ENCODE results near the gene SETD4. TPM values are rescaled to one million over a fixed set of nuclear protein-coding genes. Genes with fewer than 3 reads are reported as not detected.
A peak's percentile ranks its signal among the peaks of the same experiment; 100 is the strongest.

The SETD4 gene
- total and polyA plus RNA-seq, 9 donors, result 14.0 to 20.1 (median 15.1) TPM

GRCh38 chr21:36097427-36098181, 37.3 kb upstream of the SETD4 start:
- H3K4me3 ChIP-seq (ENCODE audit: low read length), result no peak overlapping the region
- DNase-seq, result no peak
- no peaks in the 10 kb centered on the region for H3K4me1 ChIP-seq (ENCODE audit: control insufficient read depth, insufficient read depth, low read length)
- H3K36me3 ChIP-seq (ENCODE audit: control insufficient read depth, insufficient read depth, low read length), result no peaks in the 10 kb centered on the region
- no peak overlapping the region for H3K27ac ChIP-seq (ENCODE audit: low read length)
- peaks cover 14% of the 10 kb centered on the region for H3K9me3 ChIP-seq (replicated peaks; ENCODE audit: control insufficient read depth, low read depth, low read length)
- peaks cover 13% of the 10 kb centered on the region for H3K27me3 ChIP-seq (ENCODE audit: control insufficient read depth, insufficient read depth, low read length)
- WGBS (ENCODE audit: insufficient coverage), result 55% methylated on average over 4 of the region's 8 CpGs

DNA sequence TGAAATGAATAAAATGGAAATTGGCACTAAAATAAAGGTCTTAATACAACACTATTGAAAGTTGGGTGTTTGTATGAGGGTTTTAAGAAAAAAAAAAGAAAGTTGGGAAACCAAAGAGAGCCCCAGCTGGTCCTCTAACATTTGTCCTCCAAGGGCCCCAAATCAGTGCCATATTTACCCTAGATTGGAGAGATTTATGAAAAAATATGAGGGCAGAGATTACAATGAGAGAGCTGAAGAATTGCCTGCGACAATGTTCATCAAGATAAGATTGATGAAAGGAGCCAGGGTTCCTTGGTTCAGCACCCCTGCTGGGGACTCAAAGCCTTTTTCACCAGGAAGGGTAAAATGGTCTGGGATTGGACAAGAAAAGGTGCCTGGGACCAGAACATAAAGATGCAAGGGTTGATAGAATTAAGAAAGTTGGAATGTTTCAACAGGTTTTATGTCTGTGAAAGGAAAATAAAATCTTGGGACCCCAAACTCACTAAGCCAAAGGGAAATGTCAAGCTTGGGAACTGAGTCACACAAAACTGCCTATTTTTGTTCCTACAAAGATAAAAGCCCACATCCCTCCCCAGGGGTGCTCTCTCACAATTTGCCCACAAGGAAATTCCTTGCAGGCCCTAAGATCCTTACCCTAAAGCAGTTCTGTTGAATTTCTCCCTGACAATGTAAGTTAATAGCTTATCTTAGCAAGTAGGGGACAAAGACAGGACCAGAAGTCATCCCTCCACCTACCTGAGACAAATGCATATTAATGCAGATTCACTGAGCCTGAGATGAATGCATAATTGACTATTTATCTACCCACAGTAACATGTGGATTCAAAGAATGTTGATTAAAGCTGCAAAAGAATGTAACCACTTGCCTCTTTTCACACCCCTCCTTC, 36.3 kb upstream of the SETD4 start:
- Histone ChIP-seq H3K4me3 (ENCODE audit: low read length) (no peak overlapping the region), H3K27me3 (ENCODE audit: control insufficient read depth, insufficient read depth, low read length) (peaks cover 10% of the 10 kb centered on the region), H3K36me3 (ENCODE audit: control insufficient read depth, insufficient read depth, low read length) (no peaks in the 10 kb centered on the region), H3K9me3 (replicated peaks; ENCODE audit: control insufficient read depth, low read depth, low read length) (peaks cover 14% of the 10 kb centered on the region), H3K27ac (ENCODE audit: low read length) (no peak overlapping the region), H3K4me1 (ENCODE audit: control insufficient read depth, insufficient read depth, low read length) (no peaks in the 10 kb centered on the region)
- 11% methylated on average over 1 of the region's 1 CpG for WGBS (ENCODE audit: insufficient coverage)
- no peak for DNase-seq

DNA sequence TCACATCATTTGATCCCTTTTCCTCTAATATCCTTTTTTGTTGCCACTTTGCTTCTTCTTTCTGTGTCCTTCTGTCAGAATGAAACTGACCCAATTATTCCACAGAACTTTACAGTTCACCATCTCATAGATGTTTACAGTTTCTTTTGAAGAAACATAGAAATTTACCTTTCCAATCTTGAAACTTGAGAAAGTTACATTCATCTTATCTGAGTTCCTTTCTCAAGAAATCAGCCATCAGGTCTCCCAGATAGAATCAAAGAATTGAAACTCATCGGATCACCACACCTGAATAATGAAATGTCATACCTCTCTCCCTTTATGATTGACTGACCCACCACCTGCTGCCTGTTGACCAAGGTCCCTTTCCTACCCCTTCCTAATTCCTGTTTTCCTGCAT, 33.2 kb upstream of the SETD4 start:
- H3K36me3 ChIP-seq (ENCODE audit: control insufficient read depth, insufficient read depth, low read length), result no peaks in the 10 kb centered on the region

GRCh38 chr21:36092681-36093080, 32.4 kb upstream of the SETD4 start:
- Histone ChIP-seq H3K4me1 (ENCODE audit: control insufficient read depth, insufficient read depth, low read length) (peaks cover 4% of the 10 kb centered on the region), H3K4me3 (ENCODE audit: low read length) (no peak overlapping the region), H3K9me3 (replicated peaks; ENCODE audit: control insufficient read depth, low read depth, low read length) (peaks cover 14% of the 10 kb centered on the region), H3K27ac (ENCODE audit: low read length) (no peak overlapping the region), H3K27me3 (ENCODE audit: control insufficient read depth, insufficient read depth, low read length) (no peaks in the 10 kb centered on the region), H3K36me3 (ENCODE audit: control insufficient read depth, insufficient read depth, low read length) (no peaks in the 10 kb centered on the region)
- DNase-seq, result no peak

More for the DNA sequence above, 33.2 kb upstream of the SETD4 start:
- peaks cover 14% of the 10 kb centered on the region for H3K9me3 ChIP-seq (replicated peaks; ENCODE audit: control insufficient read depth, low read depth, low read length)
- H3K27ac ChIP-seq (ENCODE audit: low read length), result no peak overlapping the region
- WGBS (ENCODE audit: insufficient coverage), result 83% methylated on average over 1 of the region's 1 CpG
- H3K4me3 ChIP-seq (ENCODE audit: low read length), result no peak overlapping the region
- H3K4me1 ChIP-seq (ENCODE audit: control insufficient read depth, insufficient read depth, low read length), result no peaks in the 10 kb centered on the region
- H3K27me3 ChIP-seq (ENCODE audit: control insufficient read depth, insufficient read depth, low read length), result no peaks in the 10 kb centered on the region
- DNase-seq, result no peak

DNA sequence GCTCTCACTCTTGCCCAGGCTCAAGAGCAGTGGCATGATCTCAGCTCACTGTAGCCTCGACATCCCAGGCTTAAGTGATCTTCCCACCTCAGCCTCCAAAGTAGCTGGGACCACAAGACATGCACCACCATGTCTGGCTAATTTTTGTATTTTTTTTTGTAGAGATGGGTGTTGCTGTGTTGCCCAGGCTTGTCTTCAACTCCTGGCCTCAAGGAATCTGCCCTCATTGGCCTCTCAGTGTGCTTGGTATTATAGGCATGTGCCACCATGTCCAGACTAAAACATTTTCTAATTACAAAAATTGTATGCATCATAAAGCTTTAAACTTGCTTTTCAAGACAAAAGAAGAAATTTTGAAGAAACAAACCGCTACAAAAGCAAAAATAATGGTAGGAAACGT, 29.6 kb upstream of the SETD4 start:
- Histone ChIP-seq H3K36me3 (ENCODE audit: control insufficient read depth, insufficient read depth, low read length) (no peaks in the 10 kb centered on the region), H3K4me1 (ENCODE audit: control insufficient read depth, insufficient read depth, low read length) (peaks cover 10% of the 10 kb centered on the region), H3K9me3 (replicated peaks; ENCODE audit: control insufficient read depth, low read depth, low read length) (peaks cover 14% of the 10 kb centered on the region), H3K4me3 (ENCODE audit: low read length) (no peak overlapping the region), H3K27me3 (ENCODE audit: control insufficient read depth, insufficient read depth, low read length) (no peaks in the 10 kb centered on the region), H3K27ac (ENCODE audit: low read length) (no peak overlapping the region)
- no peak for DNase-seq
- no CpG with 5 or more reads among the region's 3 CpGs for WGBS (ENCODE audit: insufficient coverage)

DNA sequence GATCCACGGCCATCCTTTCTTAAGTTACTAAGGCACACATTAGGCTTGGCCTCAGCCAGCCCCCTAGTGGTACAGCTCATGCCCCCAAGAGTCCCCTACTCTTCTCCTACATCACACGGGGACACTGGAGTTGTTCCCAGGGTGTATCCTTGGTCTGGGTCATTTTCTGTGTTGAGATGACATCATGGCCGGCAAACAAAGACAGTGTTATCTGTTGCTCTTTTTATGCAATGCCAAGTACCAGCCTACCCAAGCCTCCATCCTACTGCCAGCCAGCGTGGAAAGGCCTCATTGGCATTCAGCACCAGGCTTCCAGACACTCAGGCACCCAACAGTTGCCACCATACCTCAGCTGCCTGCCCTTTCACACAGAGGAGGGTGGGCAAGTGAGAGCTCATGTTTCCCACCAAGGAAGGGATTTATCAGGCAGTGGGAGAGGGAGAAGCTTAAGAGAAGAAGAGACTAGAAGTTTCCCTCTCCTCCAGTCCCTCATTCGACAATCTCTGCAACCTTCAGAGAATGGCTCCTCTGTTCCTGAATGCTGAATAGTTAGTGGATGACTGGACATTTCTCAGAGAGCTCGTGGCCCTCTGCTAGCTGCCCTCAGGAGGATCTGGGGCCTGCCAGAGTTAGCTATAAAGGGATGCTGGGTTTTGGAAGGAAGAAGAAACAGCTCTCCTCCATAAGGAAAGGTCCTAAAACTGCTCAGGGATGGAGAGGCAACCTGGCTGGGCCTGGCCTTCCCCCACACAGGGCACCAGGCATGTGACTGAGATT, 27.2 kb upstream of the SETD4 start:
- WGBS (ENCODE audit: insufficient coverage), result 58% methylated on average over 3 of the region's 6 CpGs
- Histone ChIP-seq H3K9me3 (replicated peaks; ENCODE audit: control insufficient read depth, low read depth, low read length) (no peaks in the 10 kb centered on the region), H3K4me1 (ENCODE audit: control insufficient read depth, insufficient read depth, low read length) (peaks cover 10% of the 10 kb centered on the region), H3K4me3 (ENCODE audit: low read length) (no peak overlapping the region), H3K27ac (ENCODE audit: low read length) (peak overlapping the region; percentile 50), H3K27me3 (ENCODE audit: control insufficient read depth, insufficient read depth, low read length) (no peaks in the 10 kb centered on the region), H3K36me3 (ENCODE audit: control insufficient read depth, insufficient read depth, low read length) (no peaks in the 10 kb centered on the region)
- peak; percentile 66 for DNase-seq

DNA sequence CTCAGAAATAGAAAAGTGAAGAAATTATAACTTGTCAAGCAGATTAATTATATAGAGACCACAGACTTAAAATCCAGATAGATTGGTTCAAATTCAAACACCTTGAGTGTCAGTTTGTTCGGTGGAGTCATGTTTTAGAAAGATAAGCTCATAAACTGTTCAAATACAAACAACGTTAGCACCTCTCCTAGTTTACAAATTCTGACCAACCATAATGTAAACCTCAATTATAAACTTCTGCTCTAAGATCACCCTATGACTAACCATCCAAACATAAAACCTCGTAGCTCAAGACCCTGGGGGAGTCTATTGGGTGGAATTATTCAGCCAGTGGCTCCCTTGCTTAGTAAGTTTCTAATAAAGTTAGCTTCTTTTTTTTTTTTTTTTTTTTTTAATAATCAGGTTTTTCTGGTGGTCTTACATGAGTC, 21.9 kb upstream of the SETD4 start:
- no peak for DNase-seq
- no CpG with 5 or more reads among the region's 3 CpGs for WGBS (ENCODE audit: insufficient coverage)

DNA sequence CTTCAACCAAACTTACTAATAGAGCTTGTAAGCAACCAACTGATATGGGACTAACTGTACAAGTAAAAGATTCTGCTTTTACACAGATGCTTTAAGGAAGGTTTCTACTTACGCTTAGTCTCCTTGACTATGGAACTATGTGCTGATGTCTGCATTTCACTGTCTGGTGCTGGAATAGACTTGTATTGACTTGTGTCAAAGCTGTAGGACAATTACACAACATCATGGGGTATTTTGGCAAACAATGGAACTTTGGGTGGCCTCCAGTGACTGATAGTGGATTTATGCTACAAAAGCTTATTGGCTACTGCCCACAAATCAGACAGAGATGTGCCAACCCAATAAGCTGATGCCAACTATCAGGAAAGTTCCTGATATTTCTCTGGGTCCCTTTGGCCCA, 20.1 kb upstream of the SETD4 start:
- Histone ChIP-seq H3K9me3 (replicated peaks; ENCODE audit: control insufficient read depth, low read depth, low read length) (peaks cover 2% of the 10 kb centered on the region), H3K36me3 (ENCODE audit: control insufficient read depth, insufficient read depth, low read length) (no peaks in the 10 kb centered on the region), H3K4me3 (ENCODE audit: low read length) (no peak overlapping the region), H3K27ac (ENCODE audit: low read length) (no peak overlapping the region), H3K4me1 (ENCODE audit: control insufficient read depth, insufficient read depth, low read length) (peaks cover 3% of the 10 kb centered on the region), H3K27me3 (ENCODE audit: control insufficient read depth, insufficient read depth, low read length) (peaks cover 2% of the 10 kb centered on the region)
- no CpG with 5 or more reads among the region's 1 CpG for WGBS (ENCODE audit: insufficient coverage)
- DNase-seq, result no peak

More for the DNA sequence above, 21.9 kb upstream of the SETD4 start:
- Histone ChIP-seq H3K36me3 (ENCODE audit: control insufficient read depth, insufficient read depth, low read length) (no peaks in the 10 kb centered on the region), H3K4me3 (ENCODE audit: low read length) (no peak overlapping the region), H3K9me3 (replicated peaks; ENCODE audit: control insufficient read depth, low read depth, low read length) (peaks cover 2% of the 10 kb centered on the region), H3K27ac (ENCODE audit: low read length) (no peak overlapping the region), H3K27me3 (ENCODE audit: control insufficient read depth, insufficient read depth, low read length) (peaks cover 2% of the 10 kb centered on the region), H3K4me1 (ENCODE audit: control insufficient read depth, insufficient read depth, low read length) (peaks cover 5% of the 10 kb centered on the region)

GRCh38 chr21:36079671-36080070, 19.3 kb upstream of the SETD4 start:
- no peaks in the 10 kb centered on the region for H3K36me3 ChIP-seq (ENCODE audit: control insufficient read depth, insufficient read depth, low read length)
- peaks cover 2% of the 10 kb centered on the region for H3K9me3 ChIP-seq (replicated peaks; ENCODE audit: control insufficient read depth, low read depth, low read length)
- no peak for DNase-seq
- WGBS (ENCODE audit: insufficient coverage), result 63% methylated on average over 3 of the region's 8 CpGs
- H3K4me3 ChIP-seq (ENCODE audit: low read length), result no peak overlapping the region
- H3K27ac ChIP-seq (ENCODE audit: low read length), result no peak overlapping the region
- peaks cover 3% of the 10 kb centered on the region for H3K4me1 ChIP-seq (ENCODE audit: control insufficient read depth, insufficient read depth, low read length)
- peaks cover 2% of the 10 kb centered on the region for H3K27me3 ChIP-seq (ENCODE audit: control insufficient read depth, insufficient read depth, low read length)
